Neural cell (in vitro differentiated cells): Measurements from ENCODE around the gene TTYH1. TPM values are rescaled to one million over a fixed set of nuclear protein-coding genes. Genes with fewer than 3 reads are reported as not detected.

Experiments used
- H2AFZ ChIP-seq: fragments of 200-600, 300-800 bp; sonication (generic), shearing (Covaris generic); 2 replicates; pipeline ENCODE4 v1.6.0; 2014; ENCODE audit warnings: low read depth, mild to moderate bottlenecking, antibody characterized with exemption, low read length, moderate library complexity
- H3F3A ChIP-seq: fragments of 200-600 bp; shearing (Covaris generic); 2 replicates; pipeline ENCODE4 v1.6.1; 2016; ENCODE audit warnings: mild to moderate bottlenecking, moderate library complexity, mixed read lengths, antibody characterized with exemption, low read length; ENCODE audit not compliant: insufficient read depth, poor library complexity, severe bottlenecking
- H3K27ac ChIP-seq: fragments of 200-600, 300-800 bp; sonication (generic), shearing (Covaris generic); 2 replicates; pipeline ENCODE4 v1.5.1; 2014; ENCODE audit warnings: mild to moderate bottlenecking, low read length, moderate library complexity
- H3K27me3 ChIP-seq: fragments of 300-800, 200-600 bp; sonication (generic), shearing (Covaris generic); 2 replicates; pipeline ENCODE4 v1.6.0; 2014; ENCODE audit warnings: mild to moderate bottlenecking, low read depth, low read length, moderate library complexity; ENCODE audit not compliant: insufficient read depth
- H3K36me3 ChIP-seq: fragments of 300-800, 200-600 bp; sonication (generic), shearing (Covaris generic); 2 replicates; pipeline ENCODE4 v1.5.1; 2014; ENCODE audit warnings: mild to moderate bottlenecking, antibody characterized with exemption, low read length, moderate library complexity; ENCODE audit not compliant: insufficient read depth
- H3K4me2 ChIP-seq: fragments of 300-800, 200-600 bp; sonication (generic), shearing (Covaris generic); 2 replicates; pipeline ENCODE4 v1.6.0; 2014; ENCODE audit warnings: mild to moderate bottlenecking, low read length
- H3K4me3 ChIP-seq: fragments of 300-800, 200-600 bp; sonication (generic), shearing (Covaris generic); 2 replicates; pipeline ENCODE4 v1.5.1; 2014; ENCODE audit warnings: mild to moderate bottlenecking, low read length, moderate library complexity
- H3K79me2 ChIP-seq: fragments of 200-600 bp; shearing (Covaris generic); replicated peaks from 2 replicates; pipeline ENCODE4 v1.6.0; 2014; ENCODE audit warnings: mild to moderate bottlenecking, low read length, moderate library complexity; ENCODE audit not compliant: insufficient read depth
- H3K9ac ChIP-seq: fragments of 300-800, 200-600 bp; sonication (generic), shearing (Covaris generic); 2 replicates; pipeline ENCODE4 v1.6.1; 2016; ENCODE audit warnings: mild to moderate bottlenecking, low read length, mixed read lengths
- H3K9me2 ChIP-seq: fragments of 200-600 bp; shearing (Covaris generic); 2 replicates; pipeline ENCODE4 v1.6.1; 2016; ENCODE audit warnings: mild to moderate bottlenecking, low read length, mixed read lengths; ENCODE audit not compliant: insufficient read depth
- H3K9me3 ChIP-seq: fragments of 200-600, 300-800 bp; sonication (generic), shearing (Covaris generic); 2 replicates; pipeline ENCODE4 v1.6.1; 2016; ENCODE audit warnings: mild to moderate bottlenecking, mixed run types, low read length, moderate library complexity, mixed read lengths
- H4K20me1 ChIP-seq: fragments of 200-600 bp; shearing (Covaris generic); 2 replicates; pipeline ENCODE4 v1.6.1; 2016; ENCODE audit warnings: mild to moderate bottlenecking, mixed run types; ENCODE audit not compliant: insufficient read depth
- EP300 ChIP-seq: fragments of 450-650 bp; conservative IDR thresholded peaks from 2 replicates; pipeline ENCODE4 v1.6.1; 2014; ENCODE audit warnings: antibody characterized with exemption, mild to moderate bottlenecking, moderate library complexity; ENCODE audit not compliant: poor library complexity, severe bottlenecking
- EZH2 ChIP-seq: fragments of 200-600, 300-800 bp; shearing (Covaris generic), sonication (generic); IDR thresholded peaks from 2 replicates; pipeline ENCODE4 v1.6.1; 2014; ENCODE audit warnings: antibody characterized with exemption, low read length, borderline replicate concordance, mild to moderate bottlenecking; ENCODE audit not compliant: insufficient read depth, poor library complexity, severe bottlenecking
- MXI1 ChIP-seq: fragments of 450-650 bp; conservative IDR thresholded peaks from 2 replicates; pipeline ENCODE4 v1.6.1; 2014; ENCODE audit warnings: antibody characterized with exemption, mild to moderate bottlenecking; ENCODE audit not compliant: poor library complexity, severe bottlenecking
- POLR2AphosphoS5 ChIP-seq: IDR thresholded peaks from 2 replicates; pipeline ENCODE4 v1.6.1; 2012
- RAD21 ChIP-seq: fragments of 450-650 bp; conservative IDR thresholded peaks from 2 replicates; pipeline ENCODE4 v1.6.1; 2014; ENCODE audit warnings: antibody characterized with exemption, mild to moderate bottlenecking, moderate library complexity
- SMC3 ChIP-seq: fragments of 450-650 bp; conservative IDR thresholded peaks from 2 replicates; pipeline ENCODE4 v1.6.1; 2014; ENCODE audit warnings: antibody characterized with exemption, mild to moderate bottlenecking, moderate library complexity; ENCODE audit not compliant: poor library complexity
- TAF1 ChIP-seq: IDR thresholded peaks from 2 replicates; pipeline ENCODE4 v1.6.1; 2012; ENCODE audit warnings: low read depth
- polyA plus RNA-seq: library from polyadenylated mRNA; depleted of rRNA; stranded (reverse); fragments of >200 nt; gene quantifications from 2 replicates; pipeline ENCODE4 v1.2.3, GENCODE V29; 2014
- TF ChIP-seq, protein P1 (sequence below): IDR thresholded peaks from 2 replicates; pipeline ENCODE4 v1.6.1; 2012; ENCODE audit warnings: borderline replicate concordance
- TF ChIP-seq, protein P2 (sequence below): fragments of 450-650 bp; IDR thresholded peaks from 2 replicates; pipeline ENCODE4 v1.5.1; 2014; ENCODE audit warnings: antibody characterized with exemption, mild to moderate bottlenecking, moderate library complexity; ENCODE audit not compliant: poor library complexity, severe bottlenecking

TTYH1 gene
- polyA plus RNA-seq, 1 donor from 2014 or later = 36.1 TPM

DNA sequence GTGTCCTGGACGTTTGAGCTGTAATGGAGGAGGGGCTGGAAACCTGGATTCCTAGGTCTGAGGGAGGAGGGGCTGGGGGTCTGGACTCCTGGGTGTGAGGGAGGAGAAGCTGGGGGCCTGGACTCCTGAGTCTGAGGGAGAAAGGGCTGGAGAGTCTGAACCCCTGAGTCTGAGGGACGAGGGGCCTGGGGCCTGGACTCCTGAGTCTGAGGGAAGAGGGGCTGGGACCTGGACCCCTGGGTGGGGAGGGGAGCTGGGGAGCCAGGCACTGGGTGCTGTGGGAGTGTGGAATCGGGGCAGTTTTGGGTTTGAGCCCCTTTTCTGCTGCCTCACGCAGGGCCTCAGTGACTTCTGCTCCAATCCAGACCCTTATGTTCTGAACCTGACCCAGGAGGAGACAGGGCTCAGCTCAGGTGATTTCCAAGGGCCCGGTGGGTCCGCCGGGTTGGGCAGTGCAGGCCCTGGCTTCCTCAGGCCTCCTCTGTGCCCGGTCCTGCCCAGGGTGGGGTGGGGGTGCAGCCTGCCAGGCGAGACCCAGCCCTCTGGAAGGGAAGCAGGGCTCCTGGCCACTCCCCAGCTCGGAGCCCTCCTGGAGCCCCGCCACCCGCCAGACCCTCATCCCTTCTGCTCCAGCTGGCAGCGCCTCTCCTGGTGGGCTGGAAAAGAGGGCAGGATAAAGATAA, 14.4 kb downstream of the TTYH1 start:
- Histone ChIP-seq H3K4me2 (no peak overlapping the region), H3K9me2 (no peaks in the 10 kb centered on the region), H2AFZ (no peak overlapping the region), H3F3A (no peaks in the 10 kb centered on the region), H4K20me1 (no peaks in the 10 kb centered on the region), H3K9ac (no peak overlapping the region), H3K9me3 (no peaks in the 10 kb centered on the region), H3K27ac (no peak overlapping the region), H3K4me3 (no peak overlapping the region), H3K36me3 (no peaks in the 10 kb centered on the region), H3K27me3 (no peaks in the 10 kb centered on the region), H3K79me2 (no peaks in the 10 kb centered on the region)
- TF ChIP-seq MXI1 = no peak
- no peak for TF ChIP-seq TAF1
- no peak for TF ChIP-seq RAD21
- TF ChIP-seq EP300 = no peak

DNA sequence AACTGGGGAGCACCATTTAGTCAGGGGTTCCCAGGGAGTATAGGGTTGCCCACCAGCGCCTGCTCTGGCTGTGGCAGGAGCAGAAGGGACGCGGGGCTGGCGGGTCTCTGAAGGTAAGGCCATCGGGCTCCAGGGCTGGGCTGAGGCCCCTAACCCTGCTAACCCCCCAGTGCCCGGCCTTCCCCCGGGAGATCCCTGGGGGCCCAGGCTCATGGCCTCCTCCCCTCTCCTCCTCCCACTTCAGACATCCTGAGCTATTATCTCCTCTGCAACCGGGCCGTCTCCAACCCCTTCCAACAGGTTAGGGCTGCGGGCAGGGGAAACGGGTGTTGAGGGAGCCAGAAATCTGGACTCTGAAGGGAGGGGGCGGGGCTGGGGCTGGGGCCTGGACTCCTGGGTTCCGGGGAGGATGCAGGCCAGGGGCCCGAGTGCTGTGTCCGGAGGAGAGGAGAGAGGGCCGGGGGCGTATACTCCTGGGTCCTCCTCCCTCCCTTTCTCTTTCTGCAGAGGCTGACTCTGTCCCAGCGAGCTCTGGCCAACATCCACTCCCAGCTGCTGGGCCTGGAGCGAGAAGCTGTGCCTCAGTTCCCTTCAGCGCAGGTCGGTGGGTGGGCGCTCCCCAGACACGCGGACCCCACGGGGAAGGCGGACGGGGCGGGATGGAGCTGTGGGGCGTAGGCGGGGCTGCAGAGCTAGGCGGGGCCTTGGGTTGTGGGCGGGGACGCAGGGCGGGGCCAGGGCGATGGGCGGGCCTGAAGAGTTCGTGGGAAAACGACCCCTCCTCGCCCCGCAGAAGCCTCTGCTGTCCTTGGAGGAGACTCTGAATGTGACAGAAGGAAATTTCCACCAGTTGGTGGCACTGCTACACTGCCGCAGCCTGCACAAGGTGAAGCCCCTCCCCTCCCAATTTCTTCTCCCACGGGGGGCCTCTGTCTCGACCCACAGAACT, 15.3 kb downstream of the TTYH1 start:
- Histone ChIP-seq H2AFZ (no peak overlapping the region), H3K27me3 (no peaks in the 10 kb centered on the region), H3K79me2 (no peaks in the 10 kb centered on the region), H3K9me3 (no peaks in the 10 kb centered on the region), H4K20me1 (no peaks in the 10 kb centered on the region), H3K4me3 (no peak overlapping the region), H3K27ac (no peak overlapping the region), H3K36me3 (no peaks in the 10 kb centered on the region), H3K9ac (no peak overlapping the region), H3K4me2 (no peak overlapping the region), H3F3A (no peaks in the 10 kb centered on the region), H3K9me2 (no peaks in the 10 kb centered on the region)
- no peak for TF ChIP-seq RAD21
- TF ChIP-seq EP300 = no peak
- no peak for TF ChIP-seq MXI1
- no peak for TF ChIP-seq SMC3
- no peak for TF ChIP-seq TAF1
- TF ChIP-seq, protein P1, sequence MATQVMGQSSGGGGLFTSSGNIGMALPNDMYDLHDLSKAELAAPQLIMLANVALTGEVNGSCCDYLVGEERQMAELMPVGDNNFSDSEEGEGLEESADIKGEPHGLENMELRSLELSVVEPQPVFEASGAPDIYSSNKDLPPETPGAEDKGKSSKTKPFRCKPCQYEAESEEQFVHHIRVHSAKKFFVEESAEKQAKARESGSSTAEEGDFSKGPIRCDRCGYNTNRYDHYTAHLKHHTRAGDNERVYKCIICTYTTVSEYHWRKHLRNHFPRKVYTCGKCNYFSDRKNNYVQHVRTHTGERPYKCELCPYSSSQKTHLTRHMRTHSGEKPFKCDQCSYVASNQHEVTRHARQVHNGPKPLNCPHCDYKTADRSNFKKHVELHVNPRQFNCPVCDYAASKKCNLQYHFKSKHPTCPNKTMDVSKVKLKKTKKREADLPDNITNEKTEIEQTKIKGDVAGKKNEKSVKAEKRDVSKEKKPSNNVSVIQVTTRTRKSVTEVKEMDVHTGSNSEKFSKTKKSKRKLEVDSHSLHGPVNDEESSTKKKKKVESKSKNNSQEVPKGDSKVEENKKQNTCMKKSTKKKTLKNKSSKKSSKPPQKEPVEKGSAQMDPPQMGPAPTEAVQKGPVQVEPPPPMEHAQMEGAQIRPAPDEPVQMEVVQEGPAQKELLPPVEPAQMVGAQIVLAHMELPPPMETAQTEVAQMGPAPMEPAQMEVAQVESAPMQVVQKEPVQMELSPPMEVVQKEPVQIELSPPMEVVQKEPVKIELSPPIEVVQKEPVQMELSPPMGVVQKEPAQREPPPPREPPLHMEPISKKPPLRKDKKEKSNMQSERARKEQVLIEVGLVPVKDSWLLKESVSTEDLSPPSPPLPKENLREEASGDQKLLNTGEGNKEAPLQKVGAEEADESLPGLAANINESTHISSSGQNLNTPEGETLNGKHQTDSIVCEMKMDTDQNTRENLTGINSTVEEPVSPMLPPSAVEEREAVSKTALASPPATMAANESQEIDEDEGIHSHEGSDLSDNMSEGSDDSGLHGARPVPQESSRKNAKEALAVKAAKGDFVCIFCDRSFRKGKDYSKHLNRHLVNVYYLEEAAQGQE = no peak
- TF ChIP-seq EZH2 = no peak
- no peak for TF ChIP-seq POLR2AphosphoS5
- TF ChIP-seq, protein P2, sequence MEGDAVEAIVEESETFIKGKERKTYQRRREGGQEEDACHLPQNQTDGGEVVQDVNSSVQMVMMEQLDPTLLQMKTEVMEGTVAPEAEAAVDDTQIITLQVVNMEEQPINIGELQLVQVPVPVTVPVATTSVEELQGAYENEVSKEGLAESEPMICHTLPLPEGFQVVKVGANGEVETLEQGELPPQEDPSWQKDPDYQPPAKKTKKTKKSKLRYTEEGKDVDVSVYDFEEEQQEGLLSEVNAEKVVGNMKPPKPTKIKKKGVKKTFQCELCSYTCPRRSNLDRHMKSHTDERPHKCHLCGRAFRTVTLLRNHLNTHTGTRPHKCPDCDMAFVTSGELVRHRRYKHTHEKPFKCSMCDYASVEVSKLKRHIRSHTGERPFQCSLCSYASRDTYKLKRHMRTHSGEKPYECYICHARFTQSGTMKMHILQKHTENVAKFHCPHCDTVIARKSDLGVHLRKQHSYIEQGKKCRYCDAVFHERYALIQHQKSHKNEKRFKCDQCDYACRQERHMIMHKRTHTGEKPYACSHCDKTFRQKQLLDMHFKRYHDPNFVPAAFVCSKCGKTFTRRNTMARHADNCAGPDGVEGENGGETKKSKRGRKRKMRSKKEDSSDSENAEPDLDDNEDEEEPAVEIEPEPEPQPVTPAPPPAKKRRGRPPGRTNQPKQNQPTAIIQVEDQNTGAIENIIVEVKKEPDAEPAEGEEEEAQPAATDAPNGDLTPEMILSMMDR = no peak
